ENCODE data around the gene CLCN4. TPM values are rescaled to one million over a fixed set of nuclear protein-coding genes. Genes with fewer than 3 reads are reported as not detected.

CLCN4 gene
- polyA plus RNA-seq, 5 donors = 3.9 to 5.8 (median 4.2) TPM

DNA sequence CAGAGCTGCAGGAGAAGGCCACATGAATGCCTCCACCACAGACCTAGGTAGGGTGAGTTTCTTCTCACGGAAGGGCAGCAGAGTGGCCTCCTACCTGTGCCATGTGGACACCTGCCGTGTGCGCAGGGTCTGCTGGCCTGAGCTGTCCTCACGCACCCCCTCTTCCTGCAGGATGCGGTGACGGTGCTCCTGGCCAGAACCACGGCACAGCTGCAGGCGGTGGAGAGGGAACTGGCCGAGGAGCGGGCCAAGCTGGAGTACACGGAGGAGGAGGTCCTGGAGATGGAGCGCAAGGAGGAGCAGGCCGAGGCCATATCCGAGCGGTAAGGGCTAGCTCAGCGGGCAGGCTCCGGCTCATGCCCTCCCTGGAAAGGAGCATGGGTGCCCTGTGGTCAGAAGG lies 28.4 kb upstream of the CLCN4 start:
- no peak for DNase-seq

DNA sequence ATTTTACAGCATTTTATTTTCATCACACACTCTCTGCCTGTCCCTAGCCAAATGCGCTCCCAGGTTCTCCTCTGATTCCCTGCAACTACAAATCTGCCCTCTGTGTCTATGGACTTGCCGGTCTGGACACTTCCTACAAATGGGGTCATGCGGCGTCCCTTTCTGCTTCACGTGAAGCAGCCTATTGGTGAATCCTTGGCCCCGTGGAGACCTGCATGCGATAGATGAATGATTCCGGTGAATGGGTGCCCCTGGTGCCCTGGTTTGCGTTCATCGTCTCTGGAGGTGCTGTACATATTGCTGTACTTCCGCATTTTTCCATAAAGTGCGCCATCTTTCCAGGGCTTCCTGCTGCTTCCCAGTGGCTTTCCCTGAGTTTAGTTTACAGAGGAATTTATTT lies 27.5 kb upstream of the CLCN4 start:
- DNase-seq = no peak

DNA sequence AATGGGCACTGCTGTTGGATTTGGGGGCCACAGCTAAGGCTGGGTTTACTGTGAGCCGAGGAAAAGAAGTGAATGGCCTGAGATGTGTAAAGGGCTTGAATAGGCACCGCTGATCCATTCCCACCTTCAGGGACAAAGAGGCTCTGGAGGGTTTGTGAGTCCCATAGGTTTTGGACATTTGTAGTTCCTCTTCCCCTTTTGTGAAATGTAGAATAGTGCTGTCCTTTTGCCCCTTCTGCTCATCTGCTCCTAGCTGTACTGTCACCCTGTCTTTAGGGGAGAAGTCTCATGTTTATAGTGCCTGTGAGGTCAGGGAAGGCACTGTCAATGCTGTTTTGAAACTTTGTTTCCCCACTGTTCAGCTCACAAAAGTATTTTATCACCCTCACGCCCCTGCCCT lies 26.4 kb upstream of the CLCN4 start:
- no peak for DNase-seq

DNA sequence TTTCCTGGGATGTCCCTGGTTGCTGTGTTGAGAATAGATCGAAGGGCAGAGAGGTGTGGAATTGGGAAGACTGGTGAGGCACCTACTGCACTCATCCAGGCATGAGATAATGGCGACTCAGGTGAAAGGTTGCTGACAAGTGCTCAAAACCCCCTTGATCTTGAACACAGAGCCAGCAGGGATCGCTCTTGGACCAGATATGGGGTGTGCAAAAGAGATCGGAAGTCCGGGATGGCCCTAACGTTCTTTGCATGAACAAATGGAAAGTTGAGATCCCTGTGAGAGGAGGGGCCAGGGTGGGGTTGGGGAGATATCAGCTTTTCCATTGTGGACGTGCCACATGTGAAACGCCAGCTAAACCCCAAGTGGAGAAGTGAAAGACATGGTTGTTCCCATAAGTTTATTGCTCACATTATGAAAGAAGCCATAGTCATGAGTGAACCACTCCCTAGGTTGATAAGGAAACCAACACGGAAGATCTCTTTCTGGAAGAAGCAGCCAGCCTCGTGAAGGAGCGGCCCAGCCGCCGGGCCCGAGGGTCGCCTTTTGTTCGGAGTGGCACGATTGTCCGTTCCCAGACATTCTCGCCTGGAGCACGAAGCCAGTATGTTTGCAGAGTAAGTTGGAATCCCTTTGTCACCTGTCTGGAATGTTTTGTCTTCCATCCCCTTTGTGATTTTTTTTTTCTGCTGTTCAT lies 22.6 kb upstream of the CLCN4 start:
- DNase-seq = no peak

DNA sequence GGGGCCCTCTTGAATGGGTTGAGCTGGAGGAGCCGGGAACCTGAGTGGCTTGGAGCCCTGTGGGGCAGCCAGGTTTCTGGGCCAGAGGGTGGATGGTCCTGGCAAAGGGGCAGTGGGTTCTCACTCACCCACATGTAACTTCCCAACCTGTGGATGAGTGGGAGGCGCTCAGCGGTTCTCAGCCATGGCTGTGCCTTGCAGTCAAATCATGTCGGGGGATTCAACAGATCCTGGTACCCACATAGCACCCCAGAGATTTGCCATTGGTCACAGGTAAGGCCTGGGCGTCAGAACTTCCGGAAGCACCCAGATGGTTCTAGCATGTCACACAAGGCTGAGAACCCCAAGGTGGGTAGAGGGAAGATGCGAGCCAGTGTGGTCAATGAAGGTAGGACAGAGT lies 21.9 kb upstream of the CLCN4 start:
- DNase-seq = no peak

DNA sequence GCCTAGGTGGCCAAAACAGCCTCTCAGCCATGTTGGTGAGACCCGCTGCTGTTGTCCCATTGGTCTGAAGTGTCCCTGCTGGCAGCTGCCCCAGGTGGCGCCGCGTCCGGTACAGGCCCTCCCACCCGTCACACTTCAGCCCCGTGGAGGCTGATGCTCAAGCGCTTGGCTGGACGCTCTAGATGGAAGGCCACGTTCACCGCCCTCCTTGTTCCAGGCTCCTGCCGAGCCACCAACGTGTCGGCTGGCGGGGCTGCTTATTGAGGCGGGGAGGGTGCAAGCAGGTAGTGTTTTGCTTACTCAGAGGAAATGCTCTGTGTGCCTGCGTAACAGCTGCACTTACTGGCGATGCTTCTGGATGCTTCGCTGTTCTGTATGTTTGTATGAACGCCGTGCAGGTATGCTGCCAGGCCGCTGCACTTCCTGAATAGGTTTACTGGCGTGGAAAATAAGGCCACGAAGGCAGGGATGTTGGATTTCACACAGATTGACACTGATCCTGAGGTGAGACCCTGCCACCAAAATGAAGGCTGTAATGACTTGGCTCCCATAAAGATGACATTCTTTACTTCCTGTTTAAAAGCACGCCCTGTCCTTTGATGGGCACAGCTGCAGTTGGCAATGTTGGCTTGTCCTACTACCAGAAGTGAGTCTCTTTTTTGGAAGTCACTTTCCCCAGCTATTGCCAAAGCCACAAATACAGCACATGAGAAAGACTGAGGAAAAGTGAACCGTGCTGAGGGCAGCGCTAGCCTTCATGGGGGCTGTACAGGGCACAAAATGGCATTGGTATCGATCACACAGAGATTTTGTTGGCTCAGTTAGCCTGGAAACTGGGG lies 21.0 kb upstream of the CLCN4 start:
- no peak for DNase-seq

DNA sequence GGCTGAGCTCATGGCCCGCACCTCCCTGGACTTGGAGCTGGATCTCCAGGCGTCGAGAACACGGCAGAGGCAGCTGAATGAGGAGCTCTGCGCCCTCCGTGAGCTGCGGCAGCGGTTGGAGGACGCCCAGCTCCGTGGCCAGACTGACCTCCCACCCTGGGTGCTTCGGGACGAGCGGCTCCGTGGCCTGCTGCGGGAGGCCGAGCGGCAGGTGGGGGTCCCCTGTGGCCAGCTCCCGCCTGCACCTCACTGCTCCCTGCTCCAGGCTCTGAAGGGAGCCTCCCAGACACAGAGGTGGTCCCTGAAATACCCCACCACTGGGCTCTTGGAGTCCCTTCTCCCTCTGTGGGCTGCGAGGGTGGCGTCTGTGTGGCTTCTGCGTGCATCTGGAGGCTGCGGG lies 18.0 kb upstream of the CLCN4 start:
- no peak for DNase-seq

DNA sequence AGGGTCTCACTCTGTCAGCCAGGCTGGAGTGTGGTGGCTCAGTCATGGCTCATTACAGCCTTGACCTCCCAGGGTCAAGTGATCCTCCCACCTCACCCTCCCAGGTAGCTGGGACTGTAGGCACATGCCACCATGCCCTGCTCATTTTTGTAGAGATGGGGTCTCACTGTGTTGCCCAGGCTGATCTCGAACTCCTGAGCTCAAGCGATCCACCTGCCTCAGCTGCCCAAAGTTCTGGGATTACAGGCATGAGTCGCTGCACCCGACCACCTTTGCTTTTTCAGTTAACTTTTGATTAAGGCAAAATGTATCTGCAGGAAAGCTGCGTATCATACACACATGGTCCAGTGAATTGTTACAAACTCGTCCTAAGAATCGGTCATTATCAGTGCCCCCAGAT lies 16.5 kb upstream of the CLCN4 start:
- no peak for DNase-seq

DNA sequence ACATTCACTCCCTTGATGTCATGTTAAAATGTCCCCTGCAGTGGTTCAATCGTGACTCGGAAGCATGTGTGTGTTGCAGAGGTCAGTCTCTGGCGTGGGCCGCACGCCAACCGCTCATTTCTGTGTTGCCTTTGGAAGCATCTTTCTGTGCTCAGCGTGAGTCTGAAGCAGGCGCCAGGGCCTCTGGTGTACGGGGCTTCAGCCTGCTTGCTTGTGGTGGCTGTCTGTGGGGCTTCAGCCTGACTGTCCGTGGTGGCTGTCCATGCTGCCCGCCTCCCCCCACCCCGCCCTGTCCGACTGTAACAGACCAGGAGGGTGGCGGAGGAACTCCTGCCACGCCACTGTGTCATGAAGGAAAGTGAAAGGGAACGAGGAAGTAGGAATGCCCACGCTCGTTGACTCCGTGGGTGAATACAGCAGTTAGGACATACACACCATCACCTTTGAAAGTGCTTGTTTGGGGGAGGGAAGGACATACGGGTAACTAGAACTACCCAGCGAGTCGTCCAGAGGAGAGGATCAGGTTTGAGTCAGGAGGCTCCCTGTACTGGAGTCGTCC lies 14.7 kb upstream of the CLCN4 start:
- no peak for DNase-seq

DNA sequence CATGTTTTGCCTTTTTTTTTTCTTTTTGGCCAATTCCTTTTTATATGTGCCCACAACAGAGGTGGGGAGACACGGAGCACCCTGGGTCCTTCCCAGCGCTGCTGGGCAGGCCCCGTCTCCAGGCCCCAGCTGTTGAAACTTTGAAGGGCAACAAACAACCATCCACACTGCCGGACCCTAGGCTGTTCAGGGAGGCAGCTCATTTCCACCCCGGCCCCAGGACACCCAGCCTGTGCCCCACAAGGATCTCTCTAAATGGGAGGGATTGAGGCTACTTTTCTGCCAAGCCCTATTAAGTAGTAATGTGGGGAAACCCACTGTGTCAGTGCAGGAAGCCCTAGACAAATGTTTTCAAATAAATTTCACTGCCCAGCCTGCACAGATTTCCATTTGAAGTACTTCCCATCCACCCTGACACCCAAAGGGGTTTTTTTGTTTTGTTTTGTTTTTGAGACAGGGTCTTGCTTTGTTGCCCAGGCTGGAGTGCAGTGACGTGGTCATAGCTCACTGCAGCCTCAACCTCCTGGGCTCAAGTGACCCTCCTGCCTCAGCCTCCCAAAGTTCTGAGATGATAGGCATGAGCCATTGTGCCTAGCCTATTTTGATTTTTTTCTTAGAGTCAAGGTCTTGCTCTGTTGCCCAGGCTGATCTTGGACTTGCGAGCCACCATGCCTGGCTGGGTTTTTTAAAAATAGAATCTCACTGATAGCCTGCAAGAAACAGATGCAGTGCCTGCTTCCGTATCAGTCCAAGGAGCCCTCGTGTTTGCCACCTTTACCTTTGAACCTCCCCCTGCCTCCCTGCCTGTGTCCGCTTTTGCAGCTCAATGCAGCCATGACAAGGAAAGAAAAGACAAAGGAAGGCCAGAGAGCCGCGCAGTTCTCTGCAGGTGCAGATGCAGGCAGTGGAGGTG lies 13.4 kb upstream of the CLCN4 start:
- DNase-seq = no peak

DNA sequence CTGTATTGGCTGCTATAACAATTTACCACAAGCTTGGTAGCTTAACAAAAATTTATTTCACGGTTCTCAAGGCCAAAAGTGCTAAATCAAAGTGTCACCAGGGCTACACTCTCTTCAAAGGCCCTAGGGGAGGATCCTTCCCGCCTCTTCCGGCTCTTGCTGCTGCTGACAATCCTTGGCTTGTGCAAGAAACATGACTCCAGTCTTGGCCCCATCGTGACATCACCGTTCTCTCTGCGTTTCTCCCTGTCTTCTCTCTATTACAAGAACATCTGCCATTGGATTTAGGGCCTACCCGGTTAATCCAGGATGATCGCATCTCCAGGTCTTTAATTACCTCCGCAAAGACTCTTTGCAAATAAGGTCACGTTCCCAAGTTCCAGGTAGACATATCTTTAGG lies 10.4 kb upstream of the CLCN4 start:
- DNase-seq = no peak

DNA sequence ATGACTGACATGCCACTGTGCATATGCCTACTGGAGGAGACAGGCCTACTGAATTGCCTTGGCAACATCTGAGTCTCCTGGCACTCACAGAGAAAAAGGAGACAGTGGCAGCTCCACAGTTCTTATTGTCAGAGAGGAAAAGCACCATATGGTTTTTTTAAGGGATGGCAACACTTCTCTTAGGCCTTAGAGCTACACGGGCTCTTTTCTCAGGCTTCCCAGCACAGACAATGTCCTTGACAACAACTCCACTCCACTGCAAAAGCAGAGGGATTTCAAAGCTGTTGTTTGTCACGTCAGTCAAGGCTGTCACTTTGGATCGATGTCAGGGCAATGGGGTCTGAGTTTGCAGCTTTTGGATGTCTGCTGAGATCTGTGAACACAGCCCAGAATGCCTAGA lies 4.7 kb upstream of the CLCN4 start:
- DNase-seq = no peak

DNA sequence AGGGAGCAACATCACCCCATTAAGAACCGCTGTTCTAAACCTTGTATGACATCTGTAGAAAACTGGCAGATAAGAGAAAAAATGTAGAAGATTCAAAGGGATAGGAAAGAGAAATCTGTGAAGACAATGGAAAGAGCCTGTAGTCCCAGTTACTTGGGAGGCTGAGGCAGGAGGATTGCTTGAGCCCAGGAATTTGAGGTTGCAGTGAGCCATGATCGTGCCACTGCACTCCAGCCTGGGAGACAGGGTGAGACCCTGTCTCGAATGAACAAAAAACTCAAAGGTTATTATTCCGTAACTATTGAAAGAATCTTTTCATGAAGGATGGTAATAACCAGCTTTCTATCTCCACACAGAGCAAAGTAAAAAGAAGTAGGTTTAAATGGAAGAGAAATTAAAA lies 1.6 kb upstream of the CLCN4 start:
- no peak for DNase-seq

DNA sequence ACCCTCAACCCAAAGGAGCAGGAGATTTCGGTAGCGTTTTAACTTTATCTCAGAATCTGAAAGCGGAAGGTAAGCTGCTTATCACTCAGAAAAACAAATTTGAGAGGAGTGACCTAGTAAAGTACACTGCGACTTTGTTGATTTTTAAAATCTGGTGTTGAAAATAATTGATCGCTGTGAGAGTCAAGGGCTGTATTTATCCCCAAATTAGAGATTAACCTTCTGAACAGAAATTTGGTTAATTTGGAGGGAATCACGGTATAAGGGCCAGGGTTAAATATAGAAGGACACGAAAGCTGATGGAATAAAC lies 212 bp downstream of the CLCN4 start:
- DNase-seq = no peak

DNA sequence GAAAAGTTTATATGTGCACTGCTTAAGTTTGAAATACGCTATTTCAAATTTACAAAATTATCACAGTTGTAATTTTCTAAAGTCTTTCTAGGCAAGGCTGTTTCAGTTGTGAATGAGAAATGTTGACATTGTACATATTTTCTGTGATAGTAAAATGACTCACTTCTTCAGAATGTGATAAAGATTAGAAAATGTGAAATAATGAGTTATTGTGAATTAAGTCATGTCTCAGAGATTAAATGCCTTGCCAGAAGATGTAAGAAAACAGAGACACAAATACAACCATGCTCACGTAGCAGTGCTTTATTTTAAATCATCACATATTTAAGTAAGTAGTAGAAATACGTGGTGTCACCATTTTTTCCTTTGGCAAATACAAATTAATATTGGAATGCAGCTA lies 768 bp downstream of the CLCN4 start:
- no peak for DNase-seq

DNA sequence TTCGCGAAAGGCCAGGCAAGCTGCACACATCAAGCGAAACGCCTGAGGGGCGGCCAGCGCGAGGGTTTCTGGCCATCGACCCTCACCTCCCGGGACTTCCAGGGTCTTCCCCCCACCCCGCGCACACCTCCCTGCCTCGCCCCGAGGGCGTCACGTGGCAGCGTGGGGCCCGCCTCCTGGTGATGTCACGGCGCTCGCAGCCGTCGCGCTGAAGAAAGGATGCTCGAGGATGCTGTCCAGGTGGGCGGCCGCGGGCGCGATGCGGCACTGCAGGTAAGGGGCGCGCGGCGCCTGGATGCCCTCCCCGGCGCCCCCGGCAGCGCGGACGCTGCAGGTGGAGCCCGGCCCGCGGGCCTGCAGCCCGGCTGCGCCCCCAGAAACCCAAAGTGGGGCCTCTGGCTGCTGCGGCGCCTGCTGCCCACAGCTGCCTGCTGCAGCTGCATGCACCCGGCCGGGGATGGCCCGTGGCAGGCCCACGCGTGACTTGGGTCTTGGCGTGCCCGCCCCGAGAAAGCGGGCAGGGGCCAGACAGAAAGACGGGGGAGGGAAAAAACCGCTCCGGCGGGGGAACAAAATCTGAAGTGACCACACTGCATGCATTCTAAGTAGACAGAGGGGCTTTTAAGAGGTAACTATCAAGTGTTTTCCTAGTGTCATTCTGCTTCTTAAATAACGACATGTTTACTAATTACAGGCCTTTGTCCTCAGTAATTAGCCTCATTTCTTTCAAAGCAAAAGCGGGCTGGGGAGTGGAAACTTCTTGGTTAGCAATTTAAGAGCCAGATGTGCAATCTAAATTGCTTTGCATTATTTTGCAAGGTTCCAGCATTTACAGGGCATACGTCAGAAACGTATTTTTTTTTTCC lies 1.7 kb downstream of the CLCN4 start:
- no peak for DNase-seq

DNA sequence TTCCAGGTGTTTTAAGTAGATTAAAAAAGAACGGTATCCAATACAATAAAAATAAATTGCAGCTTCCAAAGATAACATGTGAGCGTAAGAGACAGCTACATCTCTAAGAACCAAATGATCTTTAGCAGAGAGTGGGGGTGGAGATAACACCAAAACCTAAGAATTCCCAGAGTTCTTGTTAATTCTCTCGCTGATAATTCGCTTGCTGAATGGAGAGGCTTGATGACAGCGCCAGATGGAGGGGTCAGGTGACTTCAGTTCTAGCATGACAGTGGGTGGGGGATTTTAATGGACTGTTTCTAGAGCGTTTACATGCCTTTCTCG lies 2.3 kb downstream of the CLCN4 start:
- no peak for DNase-seq

DNA sequence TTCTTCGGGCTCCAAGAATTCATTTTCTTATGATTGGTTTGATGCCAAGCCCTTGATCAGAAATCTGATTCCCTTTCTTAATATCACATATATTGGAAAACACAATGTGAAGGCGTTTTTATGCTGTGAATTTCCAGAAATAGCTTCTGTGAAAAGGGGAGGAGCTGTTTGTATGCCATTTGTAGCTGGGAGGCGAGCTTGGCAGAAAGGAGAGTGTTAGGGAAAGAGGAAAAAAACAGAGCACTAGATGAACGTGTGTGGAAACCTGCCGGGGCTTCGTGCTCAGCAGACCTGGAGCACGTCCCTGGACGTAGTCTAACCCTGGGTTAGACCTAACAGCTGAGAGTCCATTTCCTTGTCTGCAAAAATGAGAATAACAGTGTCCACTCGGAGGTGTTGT lies 3.4 kb downstream of the CLCN4 start:
- DNase-seq = no peak

DNA sequence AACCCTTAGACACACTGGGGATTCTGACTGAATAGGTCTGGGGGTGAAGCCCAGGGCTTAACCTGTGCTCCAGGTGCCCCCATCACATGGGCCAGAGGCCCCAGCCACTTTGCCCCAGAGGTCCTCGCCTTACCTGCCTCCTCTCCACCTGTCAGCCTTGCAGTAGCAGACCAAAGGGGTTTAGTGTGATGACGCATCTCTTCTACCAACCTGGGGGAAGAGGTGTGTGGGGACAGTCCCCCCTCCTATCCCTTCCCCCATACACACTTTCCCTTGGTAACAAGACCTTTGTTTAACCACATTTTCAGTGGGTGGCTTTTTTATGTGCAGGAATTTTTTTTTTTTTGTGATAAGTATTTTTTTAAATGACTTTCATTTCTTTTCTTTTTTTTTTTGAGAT lies 6.3 kb downstream of the CLCN4 start:
- no peak for DNase-seq

DNA sequence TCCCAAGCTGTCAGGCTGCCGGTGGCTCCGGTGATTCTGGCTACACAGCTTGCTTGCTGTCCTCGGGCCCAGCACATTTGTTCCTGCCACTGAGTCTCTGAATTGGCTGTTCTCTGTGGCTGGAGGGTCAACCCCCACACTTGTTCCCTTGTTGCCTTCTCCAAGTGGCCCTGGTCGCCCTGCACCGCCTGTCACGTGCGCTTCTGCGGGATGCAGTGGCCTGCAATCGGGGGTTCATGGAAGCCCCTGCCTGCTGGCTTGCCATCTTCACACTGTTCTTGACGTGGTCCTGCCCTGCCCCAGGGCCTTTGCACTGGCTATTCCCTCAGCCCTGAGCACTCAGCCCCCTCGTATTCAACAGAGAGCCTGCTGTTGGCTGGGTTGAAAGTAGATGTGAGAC lies 8.1 kb downstream of the CLCN4 start:
- no peak for DNase-seq

DNA sequence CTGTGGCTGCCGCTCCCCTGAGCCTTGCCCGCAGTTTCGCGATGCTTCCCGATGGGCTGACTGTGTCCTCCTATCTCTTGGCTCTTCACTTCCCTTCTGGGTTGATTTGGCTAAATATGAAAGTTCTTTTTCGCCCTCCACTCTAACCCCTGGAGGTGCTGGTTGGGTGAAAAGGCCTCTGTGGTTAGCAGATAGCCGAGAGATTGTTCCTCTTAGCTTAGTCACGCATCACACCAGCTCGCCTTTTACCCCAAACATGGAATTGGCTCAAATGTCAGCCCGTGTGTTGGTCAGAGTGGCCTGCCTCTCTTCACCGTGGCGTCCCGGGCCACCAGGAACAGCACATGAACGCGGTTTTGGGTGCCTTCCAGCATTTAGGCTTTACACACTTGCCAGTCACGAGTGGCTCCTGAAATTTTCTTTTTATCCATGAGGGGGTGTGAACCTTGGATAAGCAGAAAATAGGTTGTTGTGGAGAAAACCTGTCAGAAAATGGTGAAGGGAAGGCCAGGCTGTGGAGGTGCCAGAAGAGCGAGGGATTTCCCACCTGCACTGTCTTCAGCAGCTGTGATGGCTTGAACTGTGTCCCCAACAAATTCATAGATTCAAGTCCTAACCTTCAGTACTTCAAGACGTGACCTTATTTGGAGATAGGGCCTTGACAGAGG lies 8.9 kb downstream of the CLCN4 start:
- no peak for DNase-seq

Measured in right lung (tissue), 5 donors.